ENCODE data around the gene LIME1. TPM values are rescaled to one million over a fixed set of nuclear protein-coding genes. Genes with fewer than 3 reads are reported as not detected.
"Not testable (repeated sequence)": the region's sequence is repeated elsewhere in the genome, so short reads cannot be mapped to it uniquely, and the experiment has no call there.

LIME1 gene
- total RNA-seq, 1 donor from 2014 or later: 1.6 TPM

DNA sequence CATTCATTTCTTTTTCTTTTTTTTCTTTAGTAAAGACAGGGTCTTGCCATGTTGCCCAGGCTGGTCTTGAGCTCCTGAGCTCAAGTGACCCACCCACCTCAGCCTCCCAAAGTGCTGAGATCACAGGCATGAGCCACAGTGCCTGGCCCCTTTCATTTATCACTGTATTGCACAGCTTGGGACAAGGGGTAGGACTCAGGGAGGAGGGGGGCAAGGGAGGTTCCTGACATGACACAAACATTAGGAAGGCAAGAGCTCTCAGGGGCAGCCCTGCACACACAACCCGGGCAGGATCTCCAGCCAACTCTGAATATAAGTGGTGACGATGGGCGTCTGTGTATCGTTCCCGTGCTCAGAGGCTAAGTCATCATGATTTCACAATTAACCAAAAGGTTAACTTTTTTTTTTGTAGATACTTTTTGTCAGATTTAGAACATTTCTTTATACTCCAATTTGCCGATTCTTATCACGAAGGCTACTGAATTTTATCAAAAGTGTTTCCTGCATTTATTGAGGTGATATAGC, 23.0 kb downstream of the LIME1 start:
- intact Hi-C loops (cut with DNase I): no loop called here
- ATAC-seq (no peak), DNase-seq (ENCODE audit: missing footprints) (no peak)

DNA sequence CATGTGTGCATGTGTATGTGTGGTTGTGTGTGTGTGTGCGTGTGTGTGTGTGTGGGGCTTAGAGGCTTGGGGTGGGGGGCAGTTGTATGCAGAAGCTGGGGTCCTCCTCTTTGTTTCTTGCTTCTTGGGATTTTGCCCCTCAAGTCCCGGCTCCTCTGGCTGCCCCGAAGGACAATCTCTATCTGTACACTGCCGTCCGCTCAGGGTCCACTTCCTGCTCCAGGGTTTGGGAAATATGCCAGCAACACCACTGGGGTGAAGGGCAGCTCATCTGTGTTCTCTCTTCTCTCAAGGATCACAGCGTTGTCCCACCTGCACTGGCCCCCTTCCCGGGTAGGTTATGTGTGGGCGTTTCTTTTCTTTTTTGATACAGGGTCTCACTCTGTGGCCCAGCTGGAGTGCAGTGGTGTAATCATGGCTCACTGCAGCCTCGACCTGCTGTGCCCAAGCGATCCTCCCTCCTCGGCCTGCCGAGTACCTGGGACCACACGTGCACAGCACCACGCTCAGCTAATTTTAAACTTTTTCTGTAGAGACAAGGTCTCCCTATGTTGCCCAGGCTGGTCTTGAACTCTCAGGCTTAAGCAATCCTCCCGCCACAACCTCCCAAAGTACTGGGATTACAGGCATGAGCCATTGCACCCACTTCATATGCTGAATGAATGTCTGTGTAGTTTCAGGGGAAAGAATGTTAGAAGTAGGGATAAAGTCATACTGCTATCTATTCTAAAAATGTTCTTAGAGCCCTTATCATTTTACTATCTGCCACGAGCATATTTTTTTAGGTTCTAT, 28.8 kb downstream of the LIME1 start:
- ATAC-seq: no peak
- no peak for DNase-seq (ENCODE audit: missing footprints)
- intact Hi-C loops (cut with DNase I): no loop called here

- intact Hi-C loops (cut with DNase I): no loop called here
- DNase-seq (ENCODE audit: missing footprints) (no peak), ATAC-seq (no peak)
These were observed 29.4 kb downstream of the LIME1 start for GRCh38 chr20:63765902-63766301.

- DNase-seq (ENCODE audit: missing footprints): no peak
- intact Hi-C loops (cut with DNase I): no loop called here
- ATAC-seq: no peak
These were observed 30.4 kb downstream of the LIME1 start for GRCh38 chr20:63766695-63767426.

DNA sequence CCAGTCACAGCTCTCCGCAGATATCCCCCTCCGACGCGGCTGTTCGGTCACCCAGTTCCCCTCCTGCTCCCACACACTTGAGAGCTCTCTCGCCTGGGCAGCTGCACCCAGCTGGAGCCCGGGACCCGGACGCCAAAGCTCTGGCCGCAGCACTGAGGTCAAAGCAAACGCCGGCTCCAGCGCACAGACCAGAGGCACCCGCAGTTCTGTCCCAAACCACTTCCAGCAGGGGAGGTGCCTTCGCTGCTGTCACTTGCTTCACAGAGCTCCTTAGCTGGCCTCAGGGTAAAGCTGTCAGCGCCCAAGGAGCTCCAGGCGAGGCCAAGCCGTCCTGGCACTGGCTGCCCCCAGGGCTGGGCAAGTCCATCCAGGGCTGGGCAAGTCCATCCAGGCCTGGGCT, 31.0 kb downstream of the LIME1 start:
- intact Hi-C loops (cut with DNase I): no loop called here
- no peak for DNase-seq (ENCODE audit: missing footprints)
- ATAC-seq: peak; percentile 64

DNA sequence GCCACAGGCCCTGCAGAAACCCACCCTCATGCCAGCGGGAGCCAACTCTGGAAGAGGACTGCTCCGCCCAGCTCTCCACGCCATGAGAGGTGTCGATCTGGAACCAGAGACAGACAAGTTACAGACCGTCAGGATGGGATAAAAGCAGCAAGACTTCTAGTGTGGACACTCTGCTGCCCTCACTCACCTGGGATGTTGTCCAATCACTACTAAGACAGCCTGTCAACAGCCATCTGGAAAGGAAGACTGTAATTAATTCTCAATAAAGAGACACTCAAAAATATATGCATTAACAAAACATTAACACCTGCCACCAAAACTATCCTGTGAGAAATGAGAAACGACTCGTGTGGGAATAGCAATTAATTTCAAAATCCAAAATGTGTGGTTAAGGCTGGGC, 31.4 kb downstream of the LIME1 start:
- intact Hi-C loops (cut with DNase I): no loop called here
- DNase-seq (ENCODE audit: missing footprints) (no peak), ATAC-seq (no peak)

DNA sequence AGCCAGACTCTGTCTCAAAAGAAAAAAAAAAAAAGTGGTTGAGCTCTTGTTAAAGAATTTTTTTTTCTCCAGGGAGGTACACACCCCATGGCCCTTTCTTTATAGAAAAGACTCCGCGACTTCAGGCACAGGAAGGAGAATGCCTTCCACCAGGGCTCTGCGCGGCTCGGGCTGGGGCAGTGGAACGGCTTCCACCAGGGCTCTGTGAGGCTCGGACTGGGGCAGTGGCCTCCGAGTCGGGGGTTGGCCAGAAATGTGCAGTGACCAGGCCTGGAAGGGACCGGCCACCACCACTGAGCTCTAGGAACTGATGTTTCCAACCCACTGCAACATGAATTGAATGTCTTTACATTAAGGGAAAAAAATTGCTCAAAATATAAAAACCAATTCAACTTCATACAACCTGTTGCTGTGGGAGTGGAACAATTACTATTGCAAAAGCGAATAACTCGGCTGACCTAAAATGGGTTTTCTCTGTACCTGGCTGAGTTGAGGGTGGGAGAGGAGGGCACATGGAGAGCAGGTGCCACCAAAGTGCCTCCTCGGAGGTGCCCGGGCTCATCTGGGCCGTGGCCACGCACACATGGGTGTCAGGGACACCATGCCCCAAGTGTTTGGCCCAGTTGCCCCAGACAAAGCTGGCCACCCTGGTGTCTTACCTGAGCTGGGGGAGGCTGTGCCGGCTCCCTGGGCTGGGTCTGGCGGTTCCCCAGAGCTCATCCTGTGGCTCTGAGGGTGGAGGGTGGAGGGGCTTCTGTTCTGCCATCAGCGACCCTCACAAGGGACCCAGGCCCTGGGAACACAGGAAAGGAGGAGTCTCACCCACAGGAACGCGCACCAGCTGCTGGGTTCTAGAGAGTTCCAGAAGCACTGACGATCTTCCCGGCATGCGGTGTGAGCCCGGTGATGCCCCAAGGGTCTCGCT, 32.4 kb downstream of the LIME1 start:
- no peak for DNase-seq (ENCODE audit: missing footprints)
- intact Hi-C loops (cut with DNase I): no loop called here
- ATAC-seq: no peak

GRCh38 chr20:63769891-63770474, 33.5 kb downstream of the LIME1 start:
- ATAC-seq (no peak), DNase-seq (ENCODE audit: missing footprints) (no peak)
- intact Hi-C loops (cut with DNase I): loop anchor here (10.0 kb wide), 1 partner anchor 205 kb away; the partner anchor contains the start of gene SAMD10

- ATAC-seq (no peak), DNase-seq (ENCODE audit: missing footprints) (no peak)
- intact Hi-C loops (cut with DNase I): loop anchor here (10.0 kb wide), 1 partner anchor 204 kb away; the partner anchor contains the start of gene SAMD10
These were observed 34.7 kb downstream of the LIME1 start for GRCh38 chr20:63771046-63771707.

- intact Hi-C loops (cut with DNase I): loop anchor here (10.0 kb wide), 1 partner anchor 202 kb away; the partner anchor contains the start of gene SAMD10
- peak; percentile 42 for ATAC-seq
- no peak for DNase-seq (ENCODE audit: missing footprints)
These were observed 36.5 kb downstream of the LIME1 start for GRCh38 chr20:63772781-63773518.

DNA sequence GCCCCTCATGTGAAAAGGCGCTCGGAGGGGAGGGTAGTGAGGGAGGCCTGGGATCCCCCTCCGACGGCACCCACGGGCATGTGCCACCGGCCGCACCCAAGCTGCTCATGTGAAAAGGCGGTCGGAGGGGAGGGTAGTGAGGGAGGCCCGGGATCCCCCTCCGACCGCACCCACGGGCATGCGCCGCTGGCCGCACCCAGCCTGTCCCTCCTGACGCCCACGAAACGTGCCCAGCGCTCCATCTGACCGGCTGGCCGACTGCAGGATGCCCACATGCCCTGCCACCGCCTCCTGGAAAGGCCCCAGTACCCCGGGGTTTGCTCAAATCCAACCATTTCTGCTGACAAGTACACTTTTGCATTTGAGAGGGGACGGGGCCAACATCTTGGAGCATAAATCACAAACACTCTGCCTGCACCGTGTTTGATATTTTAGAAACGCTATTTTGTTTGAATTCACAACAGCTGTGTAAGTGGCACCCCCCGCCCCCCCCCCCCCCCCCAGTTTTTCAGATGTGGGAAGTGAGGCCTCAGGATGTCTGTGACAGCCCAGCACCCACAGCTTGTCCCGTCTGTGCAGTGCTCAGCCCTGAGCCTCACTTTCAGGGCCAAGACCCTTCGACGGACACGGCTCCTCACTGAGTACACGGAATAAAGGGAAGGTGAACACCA, 37.2 kb downstream of the LIME1 start:
- intact Hi-C loops (cut with DNase I): loop anchor here (10.0 kb wide), 1 partner anchor 201 kb away; the partner anchor contains the start of gene SAMD10
- DNase-seq (ENCODE audit: missing footprints) (peak; percentile 25), ATAC-seq (no peak)

- DNase-seq (ENCODE audit: missing footprints) (no peak), ATAC-seq (no peak)
- intact Hi-C loops (cut with DNase I): loop anchor here (10.0 kb wide), 1 partner anchor 200 kb away; the partner anchor contains the start of gene SAMD10
These were observed 37.8 kb downstream of the LIME1 start for GRCh38 chr20:63774306-63774705.

DNA sequence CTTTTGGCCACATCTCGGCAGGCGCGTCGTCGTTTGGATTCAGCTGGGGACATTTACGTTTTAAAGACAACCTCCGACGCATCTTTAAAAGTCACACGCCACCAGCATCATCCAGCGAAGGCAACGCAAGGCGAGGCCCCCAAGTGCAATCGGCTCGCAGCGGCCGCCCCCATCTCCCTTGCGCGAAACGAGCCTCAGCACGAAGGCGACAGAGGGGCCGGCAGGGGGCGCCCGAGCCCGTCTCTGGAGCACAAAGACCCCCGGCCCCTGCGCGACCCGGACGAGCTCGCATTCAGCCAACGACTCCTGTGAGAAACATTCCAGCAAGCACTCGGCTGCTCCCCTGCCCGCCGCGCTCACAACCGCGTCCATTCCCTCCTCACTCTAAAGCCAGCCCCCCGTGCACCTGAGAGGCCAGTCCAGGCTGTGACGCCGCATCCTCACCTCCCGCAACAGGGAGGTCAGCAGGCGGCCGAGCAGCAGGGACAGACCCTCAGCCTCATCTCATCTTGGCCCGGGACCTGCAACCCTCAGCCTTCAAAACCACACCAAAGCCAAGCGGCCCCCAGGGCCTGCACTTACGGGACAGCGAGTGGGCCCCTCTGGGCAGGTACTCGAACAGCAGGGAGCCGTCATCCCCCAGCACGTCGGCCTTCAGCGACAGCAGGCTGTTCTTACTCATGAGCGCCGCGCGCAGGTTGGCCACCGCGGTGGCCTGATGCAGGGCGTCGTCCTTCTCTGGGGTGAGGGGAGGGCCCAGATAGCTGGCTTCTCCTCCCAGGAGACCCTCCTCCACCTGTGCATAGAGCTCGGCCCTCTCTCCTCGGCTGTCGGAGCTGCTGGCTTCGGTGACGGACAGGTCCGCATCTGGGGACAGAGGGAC, 38.9 kb downstream of the LIME1 start:
- peak; percentile 49 for ATAC-seq
- DNase-seq (ENCODE audit: missing footprints): no peak
- intact Hi-C loops (cut with DNase I): loop anchor here (10.0 kb wide), 1 partner anchor 199 kb away; the partner anchor contains the start of gene SAMD10

GRCh38 chr20:63776875-63777274, 40.4 kb downstream of the LIME1 start:
- intact Hi-C loops (cut with DNase I): loop anchor here (10.0 kb wide), 1 partner anchor 198 kb away; the partner anchor contains the start of gene SAMD10
- DNase-seq (ENCODE audit: missing footprints); ATAC-seq: not testable (repeated sequence)

DNA sequence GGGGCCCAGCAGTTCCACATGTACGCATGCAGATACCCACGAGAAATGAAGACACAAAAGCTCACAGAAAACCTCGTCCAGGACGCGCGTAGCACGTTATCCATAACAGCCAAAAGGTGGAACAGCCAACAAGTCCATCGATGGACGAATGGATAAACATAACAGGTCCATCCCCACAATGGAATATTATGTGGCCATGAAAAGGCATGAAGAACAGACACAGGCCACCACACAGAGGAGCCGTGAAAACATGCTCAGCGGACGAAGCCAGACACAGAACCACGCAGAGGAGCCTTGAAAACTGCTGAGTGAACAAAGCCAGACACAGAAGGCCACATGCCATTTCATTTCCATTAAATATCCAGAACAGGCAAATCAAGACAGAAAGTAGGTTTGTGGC, 41.1 kb downstream of the LIME1 start:
- intact Hi-C loops (cut with DNase I): loop anchor here (10.0 kb wide), 1 partner anchor 197 kb away; the partner anchor contains the start of gene SAMD10
- DNase-seq (ENCODE audit: missing footprints) (no peak), ATAC-seq (no peak)

Data from Right ventricle myocardium inferior (tissue), 1 donor.